Calu3 (cell line): ENCODE results near the gene ANKRD60. TPM values are rescaled to one million over a fixed set of nuclear protein-coding genes. Genes with fewer than 3 reads are reported as not detected.

Experiments
- BruUV-seq: library from RNA; stranded (reverse); fragments of 400-500 nt; replicated peaks from 2 replicates; lab custom pipeline; 2021; lab: Mats Ljungman, UMichigan
- CTCF ChIA-PET: fragments of 300-600 bp; sonication (Branson Sonifier 250); formaldehyde crosslinking; loops from one replicate; lab custom pipeline; 2022; ENCODE audit warnings: antibody characterized with exemption; lab: Charles Lee
- DNase-seq: peaks from one replicate; pipeline ENCODE4 v3.0.0; 2022
- H3K27ac Mint-ChIP-seq: one replicate; pipeline ENCODE4 v1.8.0; 2022; ENCODE audit warnings: mixed read lengths; ENCODE audit not compliant: unreplicated experiment
- H3K27me3 Mint-ChIP-seq: one replicate; pipeline ENCODE4 v1.8.0; 2022; ENCODE audit warnings: mixed read lengths; ENCODE audit not compliant: unreplicated experiment
- H3K36me3 Mint-ChIP-seq: one replicate; pipeline ENCODE4 v1.8.0; 2022; ENCODE audit warnings: mild to moderate bottlenecking, moderate library complexity, mixed read lengths; ENCODE audit not compliant: insufficient read depth, unreplicated experiment
- H3K4me1 Mint-ChIP-seq: one replicate; pipeline ENCODE4 v1.8.0; 2022; ENCODE audit warnings: mild to moderate bottlenecking, low read depth, mixed read lengths; ENCODE audit not compliant: unreplicated experiment
- H3K4me3 Mint-ChIP-seq: one replicate; pipeline ENCODE4 v1.8.0; 2022; ENCODE audit warnings: mild to moderate bottlenecking, low read depth, moderate library complexity, mixed read lengths; ENCODE audit not compliant: unreplicated experiment
- H3K9me3 Mint-ChIP-seq: one replicate; pipeline ENCODE4 v1.8.0; 2022; ENCODE audit warnings: low read depth, mixed read lengths; ENCODE audit not compliant: unreplicated experiment
- CTCF ChIP-seq: fragments of 200-600 bp; IDR thresholded peaks from one replicate; pipeline ENCODE4 v1.8.0; 2022; ENCODE audit warnings: antibody characterized with exemption; ENCODE audit not compliant: unreplicated experiment
- intact Hi-C: fragments of 100-400 bp; cut with micrococcal nuclease; formaldehyde crosslinking; loops from one replicate; pipeline ENCODE4 v1.10.0; 2022; ENCODE audit not compliant: unreplicated experiment
- total RNA-seq: library from RNA; stranded (reverse); gene quantifications from 2 replicates; pipeline ENCODE4 v1.2.3, GENCODE V29; 2022

ANKRD60 gene
- total RNA-seq, 1 experiment from 2014 or later: not detected

- no peak for DNase-seq
- TSS peak; percentile 84 for BruUV-seq
- peak overlapping the region; percentile 68 for H3K4me3 Mint-ChIP-seq
- intact Hi-C loops: loop anchor here (1.0 to 2.0 kb wide), 5 partner anchors 48 to 468 kb away; no protein-coding TSS in a partner anchor
- H3K4me1 Mint-ChIP-seq: peaks cover 35% of the 10 kb centered on the region
- H3K27ac Mint-ChIP-seq: peak overlapping the region; percentile 91
- no peaks in the 10 kb centered on the region for H3K27me3 Mint-ChIP-seq
- TF ChIP-seq CTCF: no peak
- H3K9me3 Mint-ChIP-seq: no peaks in the 10 kb centered on the region
- CTCF ChIA-PET: interaction anchor here (0.6 to 1.8 kb wide), 7 partner anchors 44 to 557 kb away, joined by 3 to 11 read pairs (median 3); no protein-coding TSS in a partner anchor
- peaks cover 11% of the 10 kb centered on the region for H3K36me3 Mint-ChIP-seq
These were observed 49.4 kb downstream of the ANKRD60 start for GRCh38 chr20:58179083-58179431.

GRCh38 chr20:58177799-58178198, 50.7 kb downstream of the ANKRD60 start:
- Mint-ChIP-seq H3K36me3 (peaks cover 11% of the 10 kb centered on the region), H3K4me1 (peaks cover 35% of the 10 kb centered on the region), H3K4me3 (no peak overlapping the region), H3K9me3 (no peaks in the 10 kb centered on the region), H3K27me3 (no peaks in the 10 kb centered on the region), H3K27ac (no peak overlapping the region)
- BruUV-seq: no TSS peak
- CTCF ChIA-PET: interaction anchor here (0.6 to 1.6 kb wide), 4 partner anchors 13 to 558 kb away, joined by 3 to 4 read pairs (median 4); no protein-coding TSS in a partner anchor
- intact Hi-C loops: loop anchor here (2.0 kb wide), 3 partner anchors 47 to 159 kb away; no protein-coding TSS in a partner anchor
- TF ChIP-seq CTCF: no peak
- no peak for DNase-seq

- Mint-ChIP-seq H3K9me3 (no peaks in the 10 kb centered on the region), H3K4me3 (no peak overlapping the region), H3K4me1 (peaks cover 35% of the 10 kb centered on the region), H3K27ac (no peak overlapping the region), H3K27me3 (no peaks in the 10 kb centered on the region), H3K36me3 (peaks cover 11% of the 10 kb centered on the region)
- intact Hi-C loops: no loop called here
- CTCF ChIA-PET: no interaction called here
- no peak for TF ChIP-seq CTCF
- no TSS peak for BruUV-seq
- no peak for DNase-seq
These were observed 52.6 kb downstream of the ANKRD60 start for GRCh38 chr20:58175836-58176235.

- Mint-ChIP-seq H3K4me3 (no peak overlapping the region), H3K27me3 (no peaks in the 10 kb centered on the region), H3K9me3 (no peaks in the 10 kb centered on the region), H3K27ac (peak overlapping the region; percentile 23), H3K36me3 (peaks cover 11% of the 10 kb centered on the region), H3K4me1 (peaks cover 35% of the 10 kb centered on the region)
- DNase-seq: no peak
- TF ChIP-seq CTCF: no peak
- intact Hi-C loops: no loop called here
- BruUV-seq: no TSS peak
- CTCF ChIA-PET: interaction anchor here (1.2 kb wide), 1 partner anchor 23 kb away, joined by 3 read pairs; no protein-coding TSS in a partner anchor
These were observed 53.0 kb downstream of the ANKRD60 start for GRCh38 chr20:58175425-58175824.
